H1 (cell line): ENCODE measurements around the gene PHKA1. TPM values are rescaled to one million over a fixed set of nuclear protein-coding genes. Genes with fewer than 3 reads are reported as not detected.

ENCODE experiments used
- CTCF ChIA-PET: fragments of 300-600 bp; sonication (Branson Sonifier 250); formaldehyde crosslinking; loops from one replicate; lab custom pipeline; 2021; ENCODE audit not compliant: partially characterized antibody; lab: Charles Lee
- POLR2A ChIA-PET: fragments of 300-600 bp; sonication (Branson Sonifier 250); formaldehyde crosslinking; loops from one replicate; lab custom pipeline; 2021; ENCODE audit warnings: inconsistent platforms; ENCODE audit not compliant: partially characterized antibody; lab: Charles Lee
- DNase-seq, 2 experiments: peaks; one replicate each; pipeline versions ENCODE4 v3.0.0 to v3.0.0-alpha.2; 2010 to 2022; ENCODE audit warnings: low spot score in 2 of 2, low read depth in 1 of 2, mixed read lengths in 1 of 2
- FAIRE-seq: peaks from 2 replicates; lab custom pipeline; 2011; peaks lifted over from hg19 to GRCh38; lab: Jason Lieb, UNC
- H2AFZ ChIP-seq: 2 replicates; pipeline ENCODE4 v1.8.1; 2012; ENCODE audit warnings: low read length, inconsistent platforms
- H2AK5ac ChIP-seq: 2 replicates; pipeline ENCODE4 v1.6.1; 2013; ENCODE audit warnings: low read depth, low read length
- H2BK120ac ChIP-seq: replicated peaks from 2 replicates; pipeline ENCODE3; 2013; ENCODE audit warnings: low read depth, low read length, inconsistent platforms
- H2BK12ac ChIP-seq: 2 replicates; pipeline ENCODE4 v1.6.1; 2013; ENCODE audit warnings: low read depth, low read length
- H2BK15ac ChIP-seq: 2 replicates; pipeline ENCODE4 v1.6.1; 2013; ENCODE audit warnings: low read length
- H2BK20ac ChIP-seq: 2 replicates; pipeline ENCODE4 v1.6.1; 2013; ENCODE audit warnings: low read length
- H2BK5ac ChIP-seq: 2 replicates; pipeline ENCODE4 v1.6.1; 2013; ENCODE audit warnings: low read depth, low read length
- H3K14ac ChIP-seq: 2 replicates; pipeline ENCODE4 v1.6.1; 2013; ENCODE audit warnings: inconsistent platforms; ENCODE audit not compliant: insufficient read length
- H3K18ac ChIP-seq: 2 replicates; pipeline ENCODE4 v1.6.1; 2013; ENCODE audit warnings: low read length; ENCODE audit errors: extremely low read depth
- H3K23ac ChIP-seq: 2 replicates; pipeline ENCODE4 v1.6.1; 2013; ENCODE audit warnings: inconsistent platforms; ENCODE audit not compliant: insufficient read length
- H3K23me2 ChIP-seq: 2 replicates; pipeline ENCODE4 v1.6.1; 2013; ENCODE audit warnings: low read depth, low read length
- H3K27ac ChIP-seq: 2 replicates; pipeline ENCODE4 v1.6.1; 2011; ENCODE audit warnings: low read depth, low read length, inconsistent platforms
- H3K27me3 ChIP-seq, 4 experiments: replicated peaks in 1 of 4; 1 replicate in 1 of 4; 2 replicates in 3 of 4; pipeline versions ENCODE4 v1.6.1 to v1.8.1; 2011 to 2013; ENCODE audit warnings: low read length in 3 of 4, mild to moderate bottlenecking in 3 of 4, inconsistent platforms in 2 of 4, mixed read lengths in 2 of 4, moderate library complexity in 1 of 4; ENCODE audit not compliant: control insufficient read depth in 3 of 4, insufficient read depth in 3 of 4; ENCODE audit errors: extremely low read depth in 1 of 4
- H3K36me3 ChIP-seq, 4 experiments: 2 replicates each; pipeline versions ENCODE4 v1.6.1 to v1.8.1; 2011 to 2013; ENCODE audit warnings: mild to moderate bottlenecking in 4 of 4, low read length in 3 of 4, moderate library complexity in 2 of 4, control low read depth in 1 of 4, inconsistent platforms in 1 of 4; ENCODE audit not compliant: insufficient read depth in 4 of 4, control insufficient read depth in 2 of 4
- H3K4ac ChIP-seq: replicated peaks from 2 replicates; pipeline ENCODE3; 2013; ENCODE audit warnings: low read length, low read depth, mixed read lengths, inconsistent platforms; ENCODE audit not compliant: insufficient read length
- H3K4me1 ChIP-seq, 4 experiments: replicated peaks in 1 of 4; 1 replicate in 1 of 4; 2 replicates in 3 of 4; pipeline versions ENCODE4 v1.6.1 to v1.8.1; 2011 to 2013; ENCODE audit warnings: low read length in 3 of 4, inconsistent platforms in 2 of 4, mixed read lengths in 1 of 4; ENCODE audit not compliant: insufficient read depth in 4 of 4, control insufficient read depth in 3 of 4
- H3K4me2 ChIP-seq, 2 experiments: 2 replicates each; pipeline versions ENCODE4 v1.6.1 to v1.8.1; 2011 to 2013; ENCODE audit warnings: low read depth in 2 of 2, low read length in 2 of 2, control low read depth in 1 of 2, inconsistent platforms in 1 of 2, mild to moderate bottlenecking in 1 of 2; ENCODE audit not compliant: insufficient read depth in 1 of 2
- H3K4me3 ChIP-seq, 4 experiments: fragments of 200-600, 300-600 bp in 1 of 4; sonication (generic), shearing (Covaris generic), sonication (Bioruptor Twin) in 1 of 4; 2 replicates each; pipeline versions ENCODE4 v1.5.1 to v1.8.1; 2011 to 2016; ENCODE audit warnings: low read length in 4 of 4, low read depth in 3 of 4, control low read depth in 2 of 4, inconsistent platforms in 2 of 4, mild to moderate bottlenecking in 2 of 4, mixed read lengths in 1 of 4, moderate library complexity in 1 of 4; ENCODE audit not compliant: insufficient read depth in 2 of 4; ENCODE audit errors: extremely low read depth in 1 of 4
- H3K56ac ChIP-seq: replicated peaks from 2 replicates; pipeline ENCODE3; 2013; ENCODE audit warnings: low read depth, mild to moderate bottlenecking, mixed read lengths, low read length, inconsistent platforms; ENCODE audit not compliant: insufficient read length
- H3K79me1 ChIP-seq: 2 replicates; pipeline ENCODE4 v1.6.1; 2013; ENCODE audit warnings: low read depth, low read length, control low read depth
- H3K79me2 ChIP-seq, 2 experiments: 2 replicates each; pipeline versions ENCODE4 v1.6.1 to v1.8.1; 2012 to 2013; ENCODE audit warnings: low read length in 2 of 2, mild to moderate bottlenecking in 2 of 2, inconsistent platforms in 1 of 2; ENCODE audit not compliant: insufficient read depth in 2 of 2, control insufficient read depth in 1 of 2
- H3K9ac ChIP-seq, 4 experiments: replicated peaks in 1 of 4; 1 replicate in 1 of 4; 2 replicates in 3 of 4; pipeline versions ENCODE4 v1.6.1 to v1.8.1; 2011 to 2013; ENCODE audit warnings: low read depth in 3 of 4, low read length in 3 of 4, control low read depth in 2 of 4, mild to moderate bottlenecking in 2 of 4, moderate library complexity in 2 of 4, inconsistent platforms in 1 of 4; ENCODE audit errors: extremely low read depth in 1 of 4
- H3K9me3 ChIP-seq, 2 experiments: 2 replicates each; pipeline versions ENCODE4 v1.6.1 to v1.8.1; 2012 to 2013; ENCODE audit warnings: mild to moderate bottlenecking in 2 of 2, moderate library complexity in 2 of 2, control low read depth in 1 of 2, inconsistent platforms in 1 of 2, low read depth in 1 of 2, low read length in 1 of 2, mixed read lengths in 1 of 2; ENCODE audit not compliant: insufficient read depth in 2 of 2
- H4K20me1 ChIP-seq, 2 experiments: replicated peaks in 1 of 2; 2 replicates each; pipeline versions ENCODE3 to v1.8.1; 2011 to 2013; ENCODE audit warnings: inconsistent platforms in 2 of 2, low read length in 2 of 2, mild to moderate bottlenecking in 1 of 2; ENCODE audit not compliant: insufficient read depth in 2 of 2, control insufficient read depth in 1 of 2
- H4K5ac ChIP-seq: 2 replicates; pipeline ENCODE4 v1.6.1; 2013; ENCODE audit warnings: low read length, low read depth, mixed read lengths, inconsistent platforms; ENCODE audit not compliant: insufficient read length
- H4K8ac ChIP-seq: 2 replicates; pipeline ENCODE4 v1.8.0; 2013; ENCODE audit warnings: mild to moderate bottlenecking, moderate library complexity, low read length, inconsistent platforms; ENCODE audit not compliant: insufficient read depth; ENCODE audit errors: extremely low read depth
- H4K91ac ChIP-seq: replicated peaks from 2 replicates; pipeline ENCODE3; 2013; ENCODE audit warnings: low read length, mixed read lengths, inconsistent platforms; ENCODE audit not compliant: insufficient read length
- TBP ChIP-seq: IDR thresholded peaks from 2 replicates; pipeline ENCODE4 v1.6.1; 2011; ENCODE audit warnings: low read depth, low read length, improper control_type of control experiment
- WGBS, 2 experiments: shearing (Covaris generic) in 1 of 2; methylation state at CpG; one replicate each; pipeline versions ENCODE4 v1.1.6 to v1.1.7; 2013 to 2015; ENCODE audit warnings: low lambda C conversion rate in 2 of 2, mixed read lengths in 2 of 2, inconsistent platforms in 1 of 2, low coverage in 1 of 2, missing lambda C conversion rate in 1 of 2; ENCODE audit not compliant: insufficient replicate concordance in 2 of 2, insufficient coverage in 1 of 2, insufficient read length in 1 of 2; ENCODE audit errors: extremely low coverage in 1 of 2, missing lambda C conversion rate in 1 of 2; 5-methylcytosine and 5-hydroxymethylcytosine counted together
- polyA plus RNA-seq, 7 experiments: library from polyadenylated mRNA; depleted of rRNA in 3 of 7; stranded (reverse) in 5 of 7; unstranded in 2 of 7; fragments of >200 nt in 5 of 7; fragments of 200-250 nt in 2 of 7; gene quantifications; 1 replicate in 5 of 7; 2 replicates in 1 of 7; 4 replicates in 1 of 7; pipeline versions ENCODE4 v1.2.1 to v1.2.3, GENCODE V29; 2011 to 2013; ENCODE audit warnings: missing spikeins in 2 of 7, mixed read lengths in 2 of 7
- total RNA-seq: library from RNA; stranded (reverse); fragmentation: NEBNext Ultra II Directional; extraction: Animal tissue kit (Norgen Biotek cat#: 25700); gene quantifications from 2 replicates; pipeline ENCODE4 v1.2.1, GENCODE V29; 2021

PHKA1 gene
- total and polyA plus RNA-seq, 2 of the 8 experiments (the other 6 are each of a cell fraction or from before 2014, with no cell fraction given): 4.2 to 7.2 TPM

GRCh38 chrX:72676465-72676864 lies 37.6 kb downstream of the PHKA1 start:
- no peaks in the 10 kb centered on the region for H3K79me2 ChIP-seq
- no peak overlapping the region for H3K18ac ChIP-seq
- no peak overlapping the region for H3K4me2 ChIP-seq
- no peak overlapping the region for H3K14ac ChIP-seq
- H4K8ac ChIP-seq: no peak overlapping the region
- H3K56ac ChIP-seq: no peak overlapping the region
- H3K9ac ChIP-seq: no peak overlapping the region
- H2AK5ac ChIP-seq: no peak overlapping the region
- H4K91ac ChIP-seq: no peak overlapping the region
- H2BK120ac ChIP-seq: no peak overlapping the region
- no peaks in the 10 kb centered on the region for H4K20me1 ChIP-seq
- no peak overlapping the region for H3K4ac ChIP-seq
- H3K79me1 ChIP-seq: no peaks in the 10 kb centered on the region
- ChIA-PET CTCF (no interaction called here), POLR2A (no interaction called here)
- WGBS, 2 experiments: 92% methylated on average over 2 of the region's 2 CpGs; no CpG with 5 or more reads in 1 of the 2 experiments
- no peak for DNase-seq
- H3K27me3 ChIP-seq: no peaks in the 10 kb centered on the region
- no peak overlapping the region for H4K5ac ChIP-seq
- H3K27ac ChIP-seq: no peak overlapping the region
- H2AFZ ChIP-seq: no peak overlapping the region
- H2BK20ac ChIP-seq: no peak overlapping the region
- FAIRE-seq: no peak
- H2BK15ac ChIP-seq: no peak overlapping the region
- H3K23ac ChIP-seq: no peak overlapping the region
- no peaks in the 10 kb centered on the region; a peak in 1 of 8 replicates for H3K36me3 ChIP-seq
- no peaks in the 10 kb centered on the region for H3K9me3 ChIP-seq
- H2BK5ac ChIP-seq: no peak overlapping the region
- H3K4me3 ChIP-seq: no peak overlapping the region
- H3K23me2 ChIP-seq: no peaks in the 10 kb centered on the region
- H3K4me1 ChIP-seq: no peaks in the 10 kb centered on the region
- no peak overlapping the region for H2BK12ac ChIP-seq
- no peak for TF ChIP-seq TBP
